Keratinocyte (primary cell): ENCODE results near the gene CMTM2. TPM values are rescaled to one million over a fixed set of nuclear protein-coding genes. Genes with fewer than 3 reads are reported as not detected.

Source experiments
- DNase-seq: peaks from one replicate; pipeline ENCODE4 v3.0.0-alpha.2; 2011; ENCODE audit warnings: low read depth, missing footprints, low spot score
- FAIRE-seq: peaks from 2 replicates; lab custom pipeline; 2011; peaks lifted over from hg19 to GRCh38; lab: Jason Lieb, UNC
- H2AFZ ChIP-seq: 2 replicates; pipeline ENCODE4 v1.6.0; 2012; ENCODE audit warnings: low read length, control low read depth, inconsistent platforms; ENCODE audit not compliant: control insufficient read depth
- H3K27ac ChIP-seq: 2 replicates; pipeline ENCODE4 v1.5.1; 2011; ENCODE audit warnings: low read length; ENCODE audit not compliant: control insufficient read depth, insufficient read depth
- H3K27me3 ChIP-seq: 3 replicates; pipeline ENCODE4 v1.6.0; 2011; ENCODE audit warnings: low read length; ENCODE audit not compliant: control insufficient read depth, insufficient read depth; ENCODE audit errors: extremely low read depth
- H3K36me3 ChIP-seq, 2 experiments: 2 replicates in 1 of 2; 3 replicates in 1 of 2; pipeline ENCODE4 v1.5.1; 2011; ENCODE audit warnings: low read length in 2 of 2, mild to moderate bottlenecking in 1 of 2; ENCODE audit not compliant: control insufficient read depth in 2 of 2, insufficient read depth in 2 of 2; ENCODE audit errors: extremely low read depth in 1 of 2
- H3K4me1 ChIP-seq: 3 replicates; pipeline ENCODE4 v1.5.1; 2011; ENCODE audit warnings: low read length; ENCODE audit not compliant: control insufficient read depth, insufficient read depth; ENCODE audit errors: extremely low read depth
- H3K4me2 ChIP-seq: 3 replicates; pipeline ENCODE4 v1.6.0; 2011; ENCODE audit warnings: low read depth, low read length; ENCODE audit not compliant: control insufficient read depth, insufficient read depth; ENCODE audit errors: extremely low read depth
- H3K4me3 ChIP-seq, 3 experiments: fragments of 200-600 bp in 1 of 3; sonication (generic) in 1 of 3; 2 replicates in 2 of 3; 3 replicates in 1 of 3; pipeline ENCODE4 v1.5.1; 2011 to 2016; ENCODE audit warnings: low read length in 3 of 3, mild to moderate bottlenecking in 3 of 3, control low read depth in 2 of 3, inconsistent platforms in 1 of 3, low read depth in 1 of 3, mixed read lengths in 1 of 3, mixed run types in 1 of 3, moderate library complexity in 1 of 3; ENCODE audit not compliant: control insufficient read depth in 2 of 3, insufficient read depth in 2 of 3; ENCODE audit errors: extremely low read depth in 1 of 3
- H3K79me2 ChIP-seq: 2 replicates; pipeline ENCODE4 v1.6.0; 2012; ENCODE audit warnings: low read length; ENCODE audit not compliant: control insufficient read depth, insufficient read depth
- H3K9ac ChIP-seq: 3 replicates; pipeline ENCODE4 v1.6.0; 2011; ENCODE audit warnings: low read length; ENCODE audit not compliant: control insufficient read depth, insufficient read depth; ENCODE audit errors: extremely low read depth
- H3K9me1 ChIP-seq: 3 replicates; pipeline ENCODE4 v1.6.0; 2011; ENCODE audit warnings: low read length; ENCODE audit not compliant: control insufficient read depth, insufficient read depth; ENCODE audit errors: extremely low read depth
- H3K9me3 ChIP-seq: 2 replicates; pipeline ENCODE4 v1.5.1; 2012; ENCODE audit warnings: low read depth, low read length; ENCODE audit not compliant: control insufficient read depth
- H4K20me1 ChIP-seq: 3 replicates; pipeline ENCODE4 v1.6.0; 2011; ENCODE audit warnings: low read length; ENCODE audit not compliant: control insufficient read depth, insufficient read depth; ENCODE audit errors: extremely low read depth
- EZH2 ChIP-seq: IDR thresholded peaks from one replicate; pipeline ENCODE4 v1.6.1; 2012; ENCODE audit warnings: inconsistent platforms, mild to moderate bottlenecking, low read length, moderate library complexity
- dilution Hi-C: fragments of 300-500 bp; cut with MboI; formaldehyde crosslinking; loops from one replicate; pipeline ENCODE4 v1.7.0; 2020; ENCODE audit warnings: low sequenced_read_pairs; ENCODE audit not compliant: extremely low pct_ligation_motif_present
- polyA plus RNA-seq, 5 experiments: library from polyadenylated mRNA; depleted of rRNA in 3 of 5; stranded (reverse) in 3 of 5; stranded (forward) in 1 of 5; unstranded in 1 of 5; fragments of >200 nt; gene quantifications; 1 replicate in 1 of 5; 2 replicates in 3 of 5; 3 replicates in 1 of 5; pipeline versions ENCODE4 v1.2.1 to v1.2.3, GENCODE V29; 2011 to 2012; ENCODE audit warnings: missing spikeins in 2 of 5, low read depth in 1 of 5, low replicate concordance in 1 of 5
- TF ChIP-seq, protein P1 (sequence below), 3 experiments: IDR thresholded peaks in 1 of 3; conservative IDR thresholded peaks in 1 of 3; optimal IDR thresholded peaks in 1 of 3; 2 replicates in 2 of 3; 3 replicates in 1 of 3; pipeline versions ENCODE3 to v1.5.1; 2011; ENCODE audit warnings: low read length in 3 of 3, mild to moderate bottlenecking in 3 of 3, moderate library complexity in 2 of 3, control low read depth in 1 of 3, inconsistent platforms in 1 of 3; ENCODE audit not compliant: insufficient read depth in 2 of 3; ENCODE audit errors: extremely low read depth in 1 of 3

CMTM2 gene
- polyA plus RNA-seq, 1 donor (not counting 4 experiments of a cell fraction or from before 2014, with no cell fraction given), result not detected

DNA sequence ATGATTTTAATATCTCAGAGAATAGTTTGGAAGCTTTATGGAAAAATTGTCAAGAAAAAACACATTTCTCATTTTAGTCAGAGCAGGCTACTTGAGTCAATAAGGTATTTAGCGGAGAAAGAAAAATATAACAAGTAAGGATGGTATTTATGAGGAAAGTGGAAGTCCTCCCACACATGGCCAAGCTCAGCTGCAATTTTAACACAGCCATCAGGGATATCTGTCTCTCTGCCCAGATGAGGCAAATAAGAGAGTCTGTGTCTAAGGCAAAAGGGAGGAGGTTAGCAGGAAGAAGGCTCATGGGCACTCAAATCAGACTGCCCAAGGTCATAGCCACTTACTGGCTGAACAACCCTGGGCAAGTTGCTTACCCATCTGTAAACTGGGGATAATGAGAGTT is 5.2 kb upstream of the CMTM2 start:
- no peak overlapping the region for H2AFZ ChIP-seq
- H3K9me1 ChIP-seq, result no peaks in the 10 kb centered on the region
- no peak overlapping the region for H3K27ac ChIP-seq
- no peaks in the 10 kb centered on the region for H3K79me2 ChIP-seq
- H3K4me2 ChIP-seq, result no peak overlapping the region
- TF ChIP-seq, protein P1, sequence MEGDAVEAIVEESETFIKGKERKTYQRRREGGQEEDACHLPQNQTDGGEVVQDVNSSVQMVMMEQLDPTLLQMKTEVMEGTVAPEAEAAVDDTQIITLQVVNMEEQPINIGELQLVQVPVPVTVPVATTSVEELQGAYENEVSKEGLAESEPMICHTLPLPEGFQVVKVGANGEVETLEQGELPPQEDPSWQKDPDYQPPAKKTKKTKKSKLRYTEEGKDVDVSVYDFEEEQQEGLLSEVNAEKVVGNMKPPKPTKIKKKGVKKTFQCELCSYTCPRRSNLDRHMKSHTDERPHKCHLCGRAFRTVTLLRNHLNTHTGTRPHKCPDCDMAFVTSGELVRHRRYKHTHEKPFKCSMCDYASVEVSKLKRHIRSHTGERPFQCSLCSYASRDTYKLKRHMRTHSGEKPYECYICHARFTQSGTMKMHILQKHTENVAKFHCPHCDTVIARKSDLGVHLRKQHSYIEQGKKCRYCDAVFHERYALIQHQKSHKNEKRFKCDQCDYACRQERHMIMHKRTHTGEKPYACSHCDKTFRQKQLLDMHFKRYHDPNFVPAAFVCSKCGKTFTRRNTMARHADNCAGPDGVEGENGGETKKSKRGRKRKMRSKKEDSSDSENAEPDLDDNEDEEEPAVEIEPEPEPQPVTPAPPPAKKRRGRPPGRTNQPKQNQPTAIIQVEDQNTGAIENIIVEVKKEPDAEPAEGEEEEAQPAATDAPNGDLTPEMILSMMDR (optimal IDR thresholded peaks at IDR 0.05 in 1 of 3, IDR thresholded peaks at IDR 0.05 in 1 of 3, conservative IDR thresholded peaks at IDR 0.05 in 1 of 3; ENCODE audit: extremely low read depth in 1 of 3, insufficient read depth in 2 of 3, low read length in 3 of 3), result no peak
- no peak for TF ChIP-seq EZH2
- DNase-seq (no peak), FAIRE-seq (no peak)
- no peak overlapping the region for H3K9ac ChIP-seq
- no peaks in the 10 kb centered on the region for H3K9me3 ChIP-seq
- no peaks in the 10 kb centered on the region for H4K20me1 ChIP-seq
- H3K27me3 ChIP-seq, result peaks cover 16% of the 10 kb centered on the region
- H3K4me1 ChIP-seq, result peaks cover 11% of the 10 kb centered on the region
- dilution Hi-C loops, result no loop called here
- H3K36me3 ChIP-seq, result no peaks in the 10 kb centered on the region
- no peak overlapping the region for H3K4me3 ChIP-seq

- H3K9me1 ChIP-seq, result no peaks in the 10 kb centered on the region
- H3K4me3 ChIP-seq, result no peak overlapping the region
- H4K20me1 ChIP-seq, result no peaks in the 10 kb centered on the region
- H3K27ac ChIP-seq, result no peak overlapping the region
- H3K9me3 ChIP-seq, result no peaks in the 10 kb centered on the region
- no peak overlapping the region for H3K9ac ChIP-seq
- H3K27me3 ChIP-seq, result peaks cover 21% of the 10 kb centered on the region
- no peaks in the 10 kb centered on the region for H3K79me2 ChIP-seq
- no peak overlapping the region for H3K4me2 ChIP-seq
- H2AFZ ChIP-seq, result no peak overlapping the region
- H3K4me1 ChIP-seq, result peaks cover 7% of the 10 kb centered on the region
- no peak for FAIRE-seq
- DNase-seq, result no peak
- H3K36me3 ChIP-seq, result no peaks in the 10 kb centered on the region
- TF ChIP-seq, protein P1 (optimal IDR thresholded peaks at IDR 0.05 in 1 of 3, IDR thresholded peaks at IDR 0.05 in 1 of 3, conservative IDR thresholded peaks at IDR 0.05 in 1 of 3; ENCODE audit: extremely low read depth in 1 of 3, insufficient read depth in 2 of 3, low read length in 3 of 3), result no peak
- TF ChIP-seq EZH2, result no peak
- dilution Hi-C loops, result no loop called here
Measured at GRCh38 chr16:66574531-66574930, 4.7 kb upstream of the CMTM2 start.
